Measurements from ENCODE around the gene MYO9B.

The MYO9B gene

DNA sequence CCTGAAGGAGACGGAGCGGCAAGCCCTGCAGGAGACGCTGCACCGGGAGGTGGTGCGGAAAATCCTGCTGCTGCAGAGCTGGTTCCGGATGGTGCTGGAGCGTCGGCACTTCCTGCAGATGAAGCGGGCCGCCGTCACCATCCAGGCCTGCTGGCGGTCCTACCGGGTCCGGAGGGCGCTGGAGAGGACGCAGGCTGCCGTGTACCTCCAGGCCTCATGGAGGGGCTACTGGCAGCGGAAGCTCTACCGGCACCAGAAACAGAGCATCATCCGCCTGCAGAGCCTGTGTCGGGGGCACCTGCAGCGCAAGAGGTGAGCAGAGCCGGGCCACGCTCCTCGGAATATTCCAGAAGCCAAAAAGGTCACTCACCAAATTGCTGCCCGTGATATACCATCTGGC is 117.2 kb downstream of the MYO9B start:
- no peak overlapping the region for H3K4me3 Mint-ChIP-seq
- H3K4me1 Mint-ChIP-seq = no peaks in the 10 kb centered on the region
- no peaks in the 10 kb centered on the region for H3K9me3 Mint-ChIP-seq

DNA sequence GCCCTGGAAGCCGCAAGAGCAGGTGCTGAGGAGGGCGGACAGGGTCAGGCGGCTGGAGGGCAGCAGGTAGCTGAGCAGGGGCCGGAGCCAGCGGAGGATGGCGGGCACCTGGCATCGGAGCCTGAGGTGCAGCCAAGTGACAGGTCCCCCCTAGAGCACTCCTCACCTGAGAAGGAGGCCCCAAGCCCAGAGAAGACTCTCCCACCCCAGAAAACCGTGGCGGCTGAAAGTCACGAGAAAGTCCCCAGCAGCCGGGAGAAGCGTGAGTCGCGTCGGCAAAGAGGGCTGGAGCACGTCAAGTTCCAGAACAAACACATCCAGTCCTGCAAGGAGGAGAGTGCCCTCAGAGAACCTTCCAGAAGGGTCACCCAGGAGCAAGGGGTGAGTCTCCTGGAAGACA is 119.0 kb downstream of the MYO9B start:
- TF ChIP-seq, protein P1, sequence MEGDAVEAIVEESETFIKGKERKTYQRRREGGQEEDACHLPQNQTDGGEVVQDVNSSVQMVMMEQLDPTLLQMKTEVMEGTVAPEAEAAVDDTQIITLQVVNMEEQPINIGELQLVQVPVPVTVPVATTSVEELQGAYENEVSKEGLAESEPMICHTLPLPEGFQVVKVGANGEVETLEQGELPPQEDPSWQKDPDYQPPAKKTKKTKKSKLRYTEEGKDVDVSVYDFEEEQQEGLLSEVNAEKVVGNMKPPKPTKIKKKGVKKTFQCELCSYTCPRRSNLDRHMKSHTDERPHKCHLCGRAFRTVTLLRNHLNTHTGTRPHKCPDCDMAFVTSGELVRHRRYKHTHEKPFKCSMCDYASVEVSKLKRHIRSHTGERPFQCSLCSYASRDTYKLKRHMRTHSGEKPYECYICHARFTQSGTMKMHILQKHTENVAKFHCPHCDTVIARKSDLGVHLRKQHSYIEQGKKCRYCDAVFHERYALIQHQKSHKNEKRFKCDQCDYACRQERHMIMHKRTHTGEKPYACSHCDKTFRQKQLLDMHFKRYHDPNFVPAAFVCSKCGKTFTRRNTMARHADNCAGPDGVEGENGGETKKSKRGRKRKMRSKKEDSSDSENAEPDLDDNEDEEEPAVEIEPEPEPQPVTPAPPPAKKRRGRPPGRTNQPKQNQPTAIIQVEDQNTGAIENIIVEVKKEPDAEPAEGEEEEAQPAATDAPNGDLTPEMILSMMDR (IDR thresholded peaks at IDR 0.05; ENCODE audit: unreplicated experiment in 3 of 3) = no peak
- no peaks in the 10 kb centered on the region for H3K27me3 Mint-ChIP-seq (ENCODE audit: low read depth)
- H3K36me3 Mint-ChIP-seq (ENCODE audit: low read depth) = peaks cover 57% of the 10 kb centered on the region
- H3K27ac Mint-ChIP-seq = no peak overlapping the region
- no peaks in the 10 kb centered on the region for H3K9me3 Mint-ChIP-seq
- H3K4me1 Mint-ChIP-seq = no peaks in the 10 kb centered on the region
- H3K4me3 Mint-ChIP-seq = no peak overlapping the region

More for the DNA sequence above, 117.2 kb downstream of the MYO9B start:
- H3K36me3 Mint-ChIP-seq (ENCODE audit: low read depth) = peaks cover 49% of the 10 kb centered on the region
- H3K27me3 Mint-ChIP-seq (ENCODE audit: low read depth) = no peaks in the 10 kb centered on the region
- H3K27ac Mint-ChIP-seq = no peak overlapping the region
- TF ChIP-seq, protein P1 (IDR thresholded peaks at IDR 0.05; ENCODE audit: unreplicated experiment in 3 of 3) = no peak

DNA sequence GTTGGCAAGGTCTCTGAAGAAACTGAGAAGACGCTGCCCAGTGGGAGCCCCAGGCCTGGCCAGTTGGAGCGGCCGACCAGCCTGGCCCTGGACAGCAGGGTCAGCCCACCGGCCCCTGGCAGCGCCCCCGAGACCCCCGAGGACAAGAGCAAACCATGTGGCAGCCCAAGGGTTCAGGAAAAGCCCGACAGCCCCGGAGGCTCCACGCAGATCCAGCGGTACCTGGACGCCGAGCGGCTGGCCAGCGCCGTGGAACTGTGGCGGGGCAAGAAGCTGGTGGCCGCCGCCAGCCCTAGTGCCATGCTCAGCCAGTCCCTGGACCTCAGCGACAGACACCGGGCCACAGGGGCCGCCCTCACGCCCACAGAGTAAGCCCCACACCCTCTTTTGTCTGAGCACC is 119.5 kb downstream of the MYO9B start:
- Mint-ChIP-seq H3K36me3 (ENCODE audit: low read depth) (peaks cover 58% of the 10 kb centered on the region), H3K9me3 (no peaks in the 10 kb centered on the region), H3K4me1 (no peaks in the 10 kb centered on the region), H3K27ac (no peak overlapping the region), H3K4me3 (no peak overlapping the region), H3K27me3 (ENCODE audit: low read depth) (no peaks in the 10 kb centered on the region)
- TF ChIP-seq, protein P1 (IDR thresholded peaks at IDR 0.05; ENCODE audit: unreplicated experiment in 3 of 3) = no peak

DNA sequence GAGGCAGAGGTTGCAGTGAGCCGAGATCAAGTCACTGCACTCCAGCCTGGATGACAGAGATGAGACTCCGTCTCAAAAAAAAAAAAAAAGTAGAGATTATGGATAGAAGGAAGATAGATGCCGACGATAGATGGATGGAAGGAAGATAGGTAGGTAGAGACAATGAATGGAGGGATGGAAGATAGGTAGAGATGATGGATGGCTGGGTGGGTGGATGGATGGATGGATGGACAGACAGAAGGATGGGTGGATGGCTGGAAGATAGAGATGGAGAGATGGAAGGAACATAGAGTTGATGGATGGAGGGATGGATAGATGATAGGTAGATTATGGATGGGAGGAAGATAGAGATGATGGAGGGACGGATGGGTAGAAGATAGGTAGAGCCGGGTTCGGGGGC is 121.0 kb downstream of the MYO9B start:
- no peaks in the 10 kb centered on the region for H3K4me1 Mint-ChIP-seq
- no peaks in the 10 kb centered on the region for H3K9me3 Mint-ChIP-seq
- TF ChIP-seq, protein P1 (IDR thresholded peaks at IDR 0.05; ENCODE audit: unreplicated experiment in 3 of 3) = no peak
- H3K36me3 Mint-ChIP-seq (ENCODE audit: low read depth) = peaks cover 62% of the 10 kb centered on the region
- no peak overlapping the region for H3K27ac Mint-ChIP-seq
- H3K4me3 Mint-ChIP-seq = no peak overlapping the region
- no peaks in the 10 kb centered on the region for H3K27me3 Mint-ChIP-seq (ENCODE audit: low read depth)

DNA sequence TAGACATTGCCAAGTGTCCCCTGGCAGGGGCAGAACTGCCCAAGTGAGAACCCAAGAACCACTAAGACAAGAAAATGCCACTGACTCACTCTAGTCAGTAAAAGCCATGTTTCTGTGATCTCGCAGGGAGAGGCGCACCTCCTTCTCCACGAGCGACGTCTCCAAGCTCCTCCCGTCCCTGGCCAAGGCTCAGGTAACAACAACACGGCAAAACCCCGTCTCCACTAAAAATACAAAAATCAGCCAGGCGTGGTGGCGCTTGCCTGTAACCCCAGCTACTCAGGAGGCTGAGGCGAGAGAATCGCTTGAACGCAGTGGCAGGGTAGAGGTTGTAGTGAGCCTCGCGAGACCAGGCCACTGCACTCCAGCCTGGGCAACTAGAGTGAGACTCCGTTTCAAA is 122.1 kb downstream of the MYO9B start:
- Mint-ChIP-seq H3K27me3 (ENCODE audit: low read depth) (no peaks in the 10 kb centered on the region), H3K27ac (no peak overlapping the region), H3K36me3 (ENCODE audit: low read depth) (peaks cover 72% of the 10 kb centered on the region), H3K4me3 (no peak overlapping the region), H3K4me1 (no peaks in the 10 kb centered on the region), H3K9me3 (no peaks in the 10 kb centered on the region)
- TF ChIP-seq, protein P1 (IDR thresholded peaks at IDR 0.05; ENCODE audit: unreplicated experiment in 3 of 3) = no peak

DNA sequence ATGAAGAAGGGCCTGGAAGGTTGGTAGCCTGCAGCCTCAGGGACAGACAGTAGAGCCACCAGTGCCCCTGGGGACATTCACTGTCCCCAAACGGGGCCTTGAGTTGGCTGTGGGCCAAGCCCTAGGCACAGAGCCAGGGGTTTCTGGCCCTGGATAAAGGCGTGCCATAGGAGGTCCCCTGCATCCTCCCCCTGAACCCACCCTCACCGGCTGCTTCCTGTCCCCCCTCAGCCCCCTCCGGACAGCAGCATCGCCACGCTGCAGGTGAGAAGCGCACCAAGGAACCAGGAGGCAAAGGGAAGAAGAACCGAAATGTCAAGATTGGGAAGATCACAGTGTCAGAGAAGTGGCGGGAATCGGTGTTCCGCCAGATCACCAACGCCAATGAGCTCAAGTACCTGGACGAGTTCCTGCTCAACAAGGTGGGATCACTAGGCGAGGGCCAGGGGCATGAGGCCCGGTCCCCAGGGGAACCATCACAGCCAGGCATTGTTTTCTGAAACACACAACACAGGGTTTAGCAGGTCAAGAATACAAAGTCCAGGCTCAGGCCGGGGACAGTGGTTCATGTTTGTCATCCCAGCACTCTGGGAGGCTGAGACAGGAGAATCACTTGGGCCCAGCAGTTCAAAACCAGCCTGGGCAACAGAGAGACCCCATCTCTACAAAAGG is 125.0 kb downstream of the MYO9B start:
- H3K4me3 Mint-ChIP-seq = no peak overlapping the region
- no peaks in the 10 kb centered on the region for H3K9me3 Mint-ChIP-seq
- TF ChIP-seq, protein P1 (IDR thresholded peaks at IDR 0.05; ENCODE audit: unreplicated experiment in 3 of 3) = no peak
- H3K27me3 Mint-ChIP-seq (ENCODE audit: low read depth) = peaks cover 3% of the 10 kb centered on the region
- no peaks in the 10 kb centered on the region for H3K4me1 Mint-ChIP-seq
- no peak overlapping the region for H3K27ac Mint-ChIP-seq
- H3K36me3 Mint-ChIP-seq (ENCODE audit: low read depth) = peaks cover 72% of the 10 kb centered on the region

Data from nephron (organoid).